Spleen (tissue), 11 donors: ENCODE measurements around the gene OR10P1. TPM values are rescaled to one million over a fixed set of nuclear protein-coding genes. Genes with fewer than 3 reads are reported as not detected.
A peak's percentile ranks its signal among the peaks of the same experiment; 100 is the strongest.

Experiments used
- DNase-seq: peaks from one replicate; pipeline ENCODE4 v3.0.0-alpha.2; 2020
- H3K27ac ChIP-seq, 8 donors: fragments of 200-600 bp; sonication (generic) in 7 of 8; 1 replicate in 4 of 8; 2 replicates in 4 of 8; pipeline versions ENCODE4 v1.5.0 to v1.8.0; 2016 to 2021; ENCODE audit warnings: inconsistent platforms in 4 of 8, mild to moderate bottlenecking in 4 of 8, moderate library complexity in 1 of 8
- H3K27me3 ChIP-seq, 7 donors: fragments of 200-600 bp; sonication (generic) in 6 of 7; replicated peaks in 1 of 7; 1 replicate in 4 of 7; 2 replicates in 3 of 7; pipeline versions ENCODE4 v1.5.0 to v1.8.0; 2016 to 2021; ENCODE audit warnings: inconsistent platforms in 3 of 7, mild to moderate bottlenecking in 1 of 7
- H3K36me3 ChIP-seq, 6 donors: fragments of 200-600 bp; sonication (generic) in 5 of 6; 1 replicate in 4 of 6; 2 replicates in 2 of 6; pipeline versions ENCODE4 v1.5.0 to v1.8.0; 2016 to 2021; ENCODE audit warnings: inconsistent platforms in 2 of 6
- H3K4me1 ChIP-seq, 6 donors: fragments of 200-600 bp; sonication (generic) in 5 of 6; 1 replicate in 3 of 6; 2 replicates in 3 of 6; pipeline versions ENCODE4 v1.5.0 to v1.8.0; 2016 to 2021; ENCODE audit warnings: inconsistent platforms in 3 of 6
- H3K4me3 ChIP-seq, 8 donors: fragments of 200-600 bp; sonication (generic) in 7 of 8; 1 replicate in 4 of 8; 2 replicates in 4 of 8; pipeline versions ENCODE4 v1.5.0 to v1.8.0; 2016 to 2021; ENCODE audit warnings: inconsistent platforms in 4 of 8, mild to moderate bottlenecking in 4 of 8, moderate library complexity in 2 of 8
- H3K9me3 ChIP-seq, 8 donors: fragments of 200-600 bp; sonication (generic) in 7 of 8; 1 replicate in 4 of 8; 2 replicates in 4 of 8; pipeline versions ENCODE4 v1.5.0 to v1.8.0; 2016 to 2021; ENCODE audit warnings: inconsistent platforms in 4 of 8
- POLR2A ChIP-seq, 3 donors: fragments of 450-650 bp; IDR thresholded peaks; one replicate each; pipeline ENCODE4 v1.5.1; 2017; ENCODE audit warnings: antibody characterized with exemption in 3 of 3, mild to moderate bottlenecking in 1 of 3
- POLR2AphosphoS5 ChIP-seq, 3 donors: sonication (generic); formaldehyde crosslinking; IDR thresholded peaks; one replicate each; pipeline ENCODE4 v1.5.1; 2017; ENCODE audit warnings: antibody characterized with exemption in 3 of 3
- WGBS, 5 donors: extraction: QIAGEN DNeasy Blood & Tissue Kit in 3 of 5; methylation state at CpG; one replicate each; pipeline versions ENCODE4 v1.1.5 to v1.1.7; 2013 to 2018; 5-methylcytosine and 5-hydroxymethylcytosine counted together
- intact Hi-C: fragments of 100-400 bp; cut with DNase I; formaldehyde crosslinking; loops from one replicate; pipeline ENCODE4 v1.15.0; 2023; ENCODE audit warnings: low total_unique reads
- polyA plus RNA-seq, 3 donors: library from polyadenylated mRNA; stranded (reverse); fragments of 200-250 nt; gene quantifications; one replicate each; pipeline ENCODE4 v1.2.1, GENCODE V29; 2013
- total RNA-seq, 7 donors: library from RNA; depleted of rRNA in 3 of 7; stranded (reverse); fragments of >200 nt in 3 of 7; fragmentation: NEBNext Ultra II Directional in 4 of 7; extraction: Animal tissue kit (Norgen Biotek cat#: 25700) in 4 of 7; gene quantifications; one replicate each; pipeline versions ENCODE4 v1.1.0 to v1.2.1, GENCODE V29; 2016 to 2021
- TF ChIP-seq, protein P1 (sequence below), 11 experiments: fragments of 200-600 bp in 7 of 11; fragments of 450-650 bp in 4 of 11; sonication (generic) in 4 of 11; IDR thresholded peaks in 8 of 11; conservative IDR thresholded peaks in 3 of 11; 1 replicate in 7 of 11; 2 replicates in 4 of 11; pipeline versions ENCODE4 v1.4.0 to v1.8.0; 2016 to 2021; ENCODE audit warnings: antibody characterized with exemption in 11 of 11, inconsistent platforms in 4 of 11, mild to moderate bottlenecking in 1 of 11
- donor health status: healthy with polysubstance abuse.
- donor health status: DM: no; HTN: no; CAD: no; lungs with moderate emphysema.
- donor health status: DM: no; HTN: no; CAD: no.
- donor health status: Bipolar disorder and iron deficiency.
- donor health status: healthy.
- donor health status: DM: no; HTN: no; CAD: no.
- donor health status: DM: yes; HTN: yes; CAD: no.

OR10P1 gene
- total and polyA plus RNA-seq, 10 donors, result not detected

DNA sequence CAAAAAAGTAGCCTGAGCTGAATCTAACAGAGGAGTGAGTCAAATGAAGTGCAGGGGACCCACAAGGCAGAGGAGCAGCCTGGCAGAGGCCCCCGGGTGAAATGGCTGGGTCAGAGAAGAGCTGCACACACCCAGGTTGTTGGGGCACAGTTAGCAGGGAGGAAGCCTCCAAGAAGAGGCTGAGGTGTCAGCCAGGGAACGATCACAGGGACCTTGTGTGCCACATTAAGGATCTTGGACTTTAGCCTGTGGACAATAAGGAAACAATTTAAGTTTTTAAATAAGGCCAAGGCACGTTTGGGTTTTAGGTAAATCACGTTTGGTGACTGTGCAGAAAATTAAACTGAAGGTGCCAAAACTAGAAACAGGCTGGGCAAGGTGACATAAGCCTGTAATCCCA lies 35.1 kb downstream of the OR10P1 start:
- Histone ChIP-seq H3K27me3 (no peaks in the 10 kb centered on the region), H3K27ac (no peak overlapping the region), H3K4me3 (no peak overlapping the region), H3K36me3 (no peaks in the 10 kb centered on the region), H3K9me3 (no peaks in the 10 kb centered on the region), H3K4me1 (peaks cover 0 to 23% (median 6%) of the 10 kb centered on the region in 6 donors)
- intact Hi-C loops, result no loop called here
- TF ChIP-seq POLR2A (IDR thresholded peaks at IDR 0.05) (no peak), POLR2AphosphoS5 (IDR thresholded peaks at IDR 0.05) (no peak)
- TF ChIP-seq, protein P1, sequence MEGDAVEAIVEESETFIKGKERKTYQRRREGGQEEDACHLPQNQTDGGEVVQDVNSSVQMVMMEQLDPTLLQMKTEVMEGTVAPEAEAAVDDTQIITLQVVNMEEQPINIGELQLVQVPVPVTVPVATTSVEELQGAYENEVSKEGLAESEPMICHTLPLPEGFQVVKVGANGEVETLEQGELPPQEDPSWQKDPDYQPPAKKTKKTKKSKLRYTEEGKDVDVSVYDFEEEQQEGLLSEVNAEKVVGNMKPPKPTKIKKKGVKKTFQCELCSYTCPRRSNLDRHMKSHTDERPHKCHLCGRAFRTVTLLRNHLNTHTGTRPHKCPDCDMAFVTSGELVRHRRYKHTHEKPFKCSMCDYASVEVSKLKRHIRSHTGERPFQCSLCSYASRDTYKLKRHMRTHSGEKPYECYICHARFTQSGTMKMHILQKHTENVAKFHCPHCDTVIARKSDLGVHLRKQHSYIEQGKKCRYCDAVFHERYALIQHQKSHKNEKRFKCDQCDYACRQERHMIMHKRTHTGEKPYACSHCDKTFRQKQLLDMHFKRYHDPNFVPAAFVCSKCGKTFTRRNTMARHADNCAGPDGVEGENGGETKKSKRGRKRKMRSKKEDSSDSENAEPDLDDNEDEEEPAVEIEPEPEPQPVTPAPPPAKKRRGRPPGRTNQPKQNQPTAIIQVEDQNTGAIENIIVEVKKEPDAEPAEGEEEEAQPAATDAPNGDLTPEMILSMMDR (IDR thresholded peaks at IDR 0.05 in 8 of 11, conservative IDR thresholded peaks at IDR 0.05 in 3 of 11), result no peak
- no peak for DNase-seq
- whole genome bisulfite sequencing, 5 donors, result 64 to 76% (median 69%) methylated on average over 4 of the region's 4 CpGs

DNA sequence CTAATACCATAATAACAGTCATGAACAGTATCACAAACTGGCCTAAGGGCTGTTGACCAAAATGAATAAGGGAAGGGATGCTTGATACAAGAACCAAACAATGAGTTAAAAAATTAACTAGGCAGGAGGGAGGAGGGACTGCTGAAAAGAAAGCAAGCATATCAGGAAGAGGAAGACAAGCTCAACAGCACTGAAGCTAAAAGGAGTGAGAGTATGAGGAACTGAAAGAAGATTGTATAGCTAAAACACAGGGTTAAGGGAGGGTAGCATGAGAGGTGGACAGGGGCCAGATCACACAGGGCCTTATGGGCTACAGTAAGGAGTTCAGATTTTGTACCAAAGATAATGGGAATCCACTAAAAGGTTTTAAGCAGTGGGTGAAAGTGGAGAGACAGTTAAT lies 36.9 kb downstream of the OR10P1 start:
- DNase-seq, result no peak
- intact Hi-C loops, result no loop called here

DNA sequence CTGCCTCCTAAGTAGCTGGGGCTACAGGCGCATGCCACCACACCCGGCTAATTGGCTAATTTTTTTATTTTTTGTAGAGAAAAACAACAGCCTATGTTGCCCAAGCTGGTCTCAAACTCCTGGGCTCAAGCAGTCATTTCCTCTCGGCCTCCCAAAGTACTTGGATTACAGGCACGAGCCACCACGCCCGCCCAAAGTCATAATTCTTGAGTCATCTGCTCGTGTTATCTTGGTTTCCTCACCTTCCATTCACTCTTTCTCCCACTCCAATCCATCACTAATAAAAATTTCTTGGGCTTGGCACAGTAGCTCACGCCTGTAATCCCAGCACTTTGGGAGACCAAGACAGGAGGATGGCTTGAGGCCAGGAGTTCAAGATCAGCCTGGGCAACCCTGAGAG lies 39.0 kb downstream of the OR10P1 start:
- 64 to 87% (median 75%) methylated on average over 8 of the region's 8 CpGs for WGBS, 5 donors
- no peak overlapping the region for H3K4me3 ChIP-seq
- no peak for DNase-seq
- H3K4me1 ChIP-seq, result peaks cover 0 to 24% (median 6%) of the 10 kb centered on the region in 6 donors
- no peaks in the 10 kb centered on the region for H3K9me3 ChIP-seq
- TF ChIP-seq, protein P1 (IDR thresholded peaks at IDR 0.05 in 8 of 11, conservative IDR thresholded peaks at IDR 0.05 in 3 of 11), result no peak
- TF ChIP-seq POLR2A (IDR thresholded peaks at IDR 0.05) (no peak), POLR2AphosphoS5 (IDR thresholded peaks at IDR 0.05) (no peak)
- no peaks in the 10 kb centered on the region for H3K36me3 ChIP-seq
- H3K27me3 ChIP-seq, result no peaks in the 10 kb centered on the region
- peak overlapping the region in 4 of 8 donors; percentile 22 to 85 (median 70) for H3K27ac ChIP-seq
- intact Hi-C loops, result no loop called here

More for the DNA sequence above, 36.9 kb downstream of the OR10P1 start:
- Histone ChIP-seq H3K36me3 (no peaks in the 10 kb centered on the region), H3K27ac (peak overlapping the region; percentile 30 to 85 (median 75)), H3K27me3 (no peaks in the 10 kb centered on the region), H3K4me1 (peaks cover 0 to 23% (median 6%) of the 10 kb centered on the region in 6 donors), H3K9me3 (no peaks in the 10 kb centered on the region), H3K4me3 (no peak overlapping the region)
- TF ChIP-seq POLR2AphosphoS5 (IDR thresholded peaks at IDR 0.05), result peak in 1 of 3 donors; percentile 18
- TF ChIP-seq, protein P1 (IDR thresholded peaks at IDR 0.05 in 8 of 11, conservative IDR thresholded peaks at IDR 0.05 in 3 of 11), result no peak

DNA sequence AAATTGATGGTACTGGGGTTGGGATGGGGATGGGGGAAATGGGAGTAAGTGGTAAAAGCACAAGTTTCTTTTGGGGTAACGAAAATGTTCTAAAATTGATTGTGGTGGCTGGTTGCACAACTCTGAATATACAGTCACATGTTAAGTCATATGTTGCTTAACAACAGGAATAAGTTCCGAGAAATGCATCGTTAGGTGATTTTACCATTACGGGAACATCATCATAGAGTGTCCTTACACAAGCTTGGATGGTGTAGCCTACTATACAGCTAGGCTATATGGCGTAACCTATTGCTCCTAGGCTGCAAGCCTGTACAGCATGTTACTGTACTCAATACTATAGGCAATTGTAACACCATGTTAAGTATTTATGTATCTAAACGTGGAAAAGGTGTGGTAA lies 40.0 kb downstream of the OR10P1 start:
- TF ChIP-seq POLR2AphosphoS5 (IDR thresholded peaks at IDR 0.05), result peak in 1 of 3 donors; percentile 63
- TF ChIP-seq, protein P1 (IDR thresholded peaks at IDR 0.05 in 8 of 11, conservative IDR thresholded peaks at IDR 0.05 in 3 of 11), result no peak
- no peak for TF ChIP-seq POLR2A (IDR thresholded peaks at IDR 0.05)
- H3K4me1 ChIP-seq, result peaks cover 3 to 34% (median 16%) of the 10 kb centered on the region in 6 donors
- 42 to 67% (median 48%) methylated on average over 6 of the region's 6 CpGs for WGBS, 5 donors

More for the DNA sequence above, 40.0 kb downstream of the OR10P1 start:
- H3K27me3 ChIP-seq, result peaks cover 0 to 7% (median 0%) of the 10 kb centered on the region in 7 donors
- no peak for DNase-seq
- H3K4me3 ChIP-seq, result no peak overlapping the region
- H3K9me3 ChIP-seq, result no peaks in the 10 kb centered on the region
- intact Hi-C loops, result no loop called here
- H3K27ac ChIP-seq, result peak overlapping the region in 5 of 8 donors; percentile 17 to 85 (median 64)
- H3K36me3 ChIP-seq, result no peaks in the 10 kb centered on the region
